ENCODE results near the gene GPRC5D. TPM values are rescaled to one million over a fixed set of nuclear protein-coding genes. Genes with fewer than 3 reads are reported as not detected.

GPRC5D gene
- polyA plus RNA-seq, 3 donors: 0.49 TPM; not detected in 2

GRCh38 chr12:12987421-12987820, 35.5 kb upstream of the GPRC5D start:
- Histone ChIP-seq H4K20me1 (ENCODE audit: insufficient read depth, low read length) (no peaks in the 10 kb centered on the region), H2AFZ (ENCODE audit: insufficient read depth, low read depth, low read length, poor library complexity, severe bottlenecking) (no peak overlapping the region), H3K27ac (ENCODE audit: low read depth in 1 of 2, low read length in 2 of 2) (no peak overlapping the region), H3K4me2 (replicated peaks; ENCODE audit: extremely low read depth, low read length, poor library complexity, severe bottlenecking) (no peak overlapping the region), H3K9ac (ENCODE audit: insufficient read depth, low read length, poor library complexity, severe bottlenecking) (no peak overlapping the region), H3K4me1 (ENCODE audit: control insufficient read depth in 1 of 2, insufficient read depth in 2 of 2, low read length in 2 of 2) (peaks cover 14 to 16% of the 10 kb centered on the region in 2 donors), H3K4me3 (replicated peaks in 1 of 3; ENCODE audit: low read depth in 2 of 3, low read length in 3 of 3) (no peak overlapping the region), H3K36me3 (replicated peaks in 1 of 2; ENCODE audit: control insufficient read depth in 1 of 2, insufficient read depth in 2 of 2, low read length in 2 of 2) (peaks cover 44 to 65% of the 10 kb centered on the region in 2 donors), H3K79me2 (ENCODE audit: insufficient read depth, low read length) (peaks cover 12% of the 10 kb centered on the region), H3K9me3 (replicated peaks in 1 of 2; ENCODE audit: control insufficient read depth in 1 of 2, insufficient read depth in 1 of 2, low read length in 2 of 2) (no peaks in the 10 kb centered on the region), H3K27me3 (ENCODE audit: control insufficient read depth in 2 of 2, insufficient read depth in 2 of 2, low read length in 2 of 2) (no peaks in the 10 kb centered on the region)
- intact Hi-C loops (cut with micrococcal nuclease): loop anchor here in 1 of 2 donors (5.0 to 10.0 kb wide), 2 partner anchors 73 to 225 kb away; no protein-coding TSS in a partner anchor
- no peak for DNase-seq
- TF ChIP-seq, protein P1, sequence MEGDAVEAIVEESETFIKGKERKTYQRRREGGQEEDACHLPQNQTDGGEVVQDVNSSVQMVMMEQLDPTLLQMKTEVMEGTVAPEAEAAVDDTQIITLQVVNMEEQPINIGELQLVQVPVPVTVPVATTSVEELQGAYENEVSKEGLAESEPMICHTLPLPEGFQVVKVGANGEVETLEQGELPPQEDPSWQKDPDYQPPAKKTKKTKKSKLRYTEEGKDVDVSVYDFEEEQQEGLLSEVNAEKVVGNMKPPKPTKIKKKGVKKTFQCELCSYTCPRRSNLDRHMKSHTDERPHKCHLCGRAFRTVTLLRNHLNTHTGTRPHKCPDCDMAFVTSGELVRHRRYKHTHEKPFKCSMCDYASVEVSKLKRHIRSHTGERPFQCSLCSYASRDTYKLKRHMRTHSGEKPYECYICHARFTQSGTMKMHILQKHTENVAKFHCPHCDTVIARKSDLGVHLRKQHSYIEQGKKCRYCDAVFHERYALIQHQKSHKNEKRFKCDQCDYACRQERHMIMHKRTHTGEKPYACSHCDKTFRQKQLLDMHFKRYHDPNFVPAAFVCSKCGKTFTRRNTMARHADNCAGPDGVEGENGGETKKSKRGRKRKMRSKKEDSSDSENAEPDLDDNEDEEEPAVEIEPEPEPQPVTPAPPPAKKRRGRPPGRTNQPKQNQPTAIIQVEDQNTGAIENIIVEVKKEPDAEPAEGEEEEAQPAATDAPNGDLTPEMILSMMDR (IDR thresholded peaks at IDR 0.05): no peak
- H3K36me3 Mint-ChIP-seq: peaks cover 52 to 64% of the 10 kb centered on the region in 2 donors
- no CpG with 5 or more reads among the region's 5 CpGs for WGBS (ENCODE audit: insufficient coverage)
- H3K4me1 Mint-ChIP-seq: peaks cover 18% of the 10 kb centered on the region
- H3K4me3 Mint-ChIP-seq: no peak overlapping the region
- peak overlapping the region in 2 of 7 donors; percentile 64 to 66 for H3K27ac Mint-ChIP-seq
- H3K9me3 Mint-ChIP-seq: no peaks in the 10 kb centered on the region
- H3K27me3 Mint-ChIP-seq (ENCODE audit: low read depth in 3 of 3): peaks cover 0 to 1% (median 0%) of the 10 kb centered on the region in 3 donors

DNA sequence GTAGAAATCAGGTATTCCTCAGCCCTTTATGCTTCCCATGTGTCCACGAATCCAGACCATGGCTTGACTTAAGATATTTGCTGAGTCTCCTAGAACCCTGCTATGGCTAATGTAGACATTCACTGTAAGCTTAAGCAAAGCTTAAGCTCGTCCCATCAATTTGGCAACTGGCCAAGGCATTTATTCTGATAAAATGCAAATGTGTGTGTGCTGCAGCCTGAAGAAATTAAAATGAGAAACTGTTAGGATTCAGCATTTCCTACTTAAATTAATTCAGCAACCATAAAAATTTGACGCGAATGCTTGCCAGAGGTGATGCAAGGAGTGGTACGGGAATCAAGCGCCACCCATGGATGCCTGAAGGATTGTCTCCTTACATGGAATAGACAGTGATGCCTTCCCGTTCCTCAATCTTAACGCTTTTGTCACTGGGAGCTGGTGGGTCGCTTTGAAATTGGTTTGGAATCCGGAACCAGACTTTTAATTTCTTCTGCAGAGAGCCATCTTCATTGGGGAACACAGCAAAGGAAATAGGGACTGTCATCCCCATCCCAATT, 34.9 kb upstream of the GPRC5D start:
- Histone ChIP-seq H3K9ac (ENCODE audit: insufficient read depth, low read length, poor library complexity, severe bottlenecking) (no peak overlapping the region), H3K36me3 (replicated peaks in 1 of 2; ENCODE audit: control insufficient read depth in 1 of 2, insufficient read depth in 2 of 2, low read length in 2 of 2) (peaks cover 49 to 71% of the 10 kb centered on the region in 2 donors), H3K4me1 (ENCODE audit: control insufficient read depth in 1 of 2, insufficient read depth in 2 of 2, low read length in 2 of 2) (peaks cover 8 to 10% of the 10 kb centered on the region in 2 donors), H3K9me3 (replicated peaks in 1 of 2; ENCODE audit: control insufficient read depth in 1 of 2, insufficient read depth in 1 of 2, low read length in 2 of 2) (no peaks in the 10 kb centered on the region), H3K4me3 (replicated peaks in 1 of 3; ENCODE audit: low read depth in 2 of 3, low read length in 3 of 3) (no peak overlapping the region), H3K27me3 (ENCODE audit: control insufficient read depth in 2 of 2, insufficient read depth in 2 of 2, low read length in 2 of 2) (no peaks in the 10 kb centered on the region), H3K4me2 (replicated peaks; ENCODE audit: extremely low read depth, low read length, poor library complexity, severe bottlenecking) (no peak overlapping the region), H3K79me2 (ENCODE audit: insufficient read depth, low read length) (peaks cover 12% of the 10 kb centered on the region), H4K20me1 (ENCODE audit: insufficient read depth, low read length) (no peaks in the 10 kb centered on the region), H2AFZ (ENCODE audit: insufficient read depth, low read depth, low read length, poor library complexity, severe bottlenecking) (no peak overlapping the region), H3K27ac (ENCODE audit: low read depth in 1 of 2, low read length in 2 of 2) (no peak overlapping the region)
- 98% methylated on average over 9 of the region's 10 CpGs for WGBS (ENCODE audit: insufficient coverage)
- TF ChIP-seq, protein P1 (IDR thresholded peaks at IDR 0.05): no peak
- no peaks in the 10 kb centered on the region for H3K9me3 Mint-ChIP-seq
- peaks cover 0 to 1% (median 0%) of the 10 kb centered on the region in 3 donors for H3K27me3 Mint-ChIP-seq (ENCODE audit: low read depth in 3 of 3)
- peaks cover 52 to 66% of the 10 kb centered on the region in 2 donors for H3K36me3 Mint-ChIP-seq
- no peak overlapping the region for H3K4me3 Mint-ChIP-seq
- no peak overlapping the region for H3K27ac Mint-ChIP-seq
- H3K4me1 Mint-ChIP-seq: peaks cover 12% of the 10 kb centered on the region
- intact Hi-C loops (cut with micrococcal nuclease): loop anchor here in 1 of 2 donors (5.0 to 10.0 kb wide), 2 partner anchors 72 to 225 kb away; no protein-coding TSS in a partner anchor
- DNase-seq: no peak
